Colonic mucosa (tissue), 4 donors: ENCODE data around the gene USB1. TPM values are rescaled to one million over a fixed set of nuclear protein-coding genes. Genes with fewer than 3 reads are reported as not detected.

Source experiments
- DNase-seq: peaks from one replicate; pipeline ENCODE4 v3.0.0-alpha.2; 2020
- H3K27ac ChIP-seq: fragments of 200-600 bp; one replicate; pipeline ENCODE4 v1.8.0; 2021
- H3K27me3 ChIP-seq: fragments of 200-600 bp; one replicate; pipeline ENCODE4 v1.8.0; 2021
- H3K36me3 ChIP-seq: fragments of 200-600 bp; one replicate; pipeline ENCODE4 v1.8.0; 2021
- H3K4me1 ChIP-seq: fragments of 200-600 bp; one replicate; pipeline ENCODE4 v1.8.0; 2021; ENCODE audit warnings: mild to moderate bottlenecking
- H3K4me3 ChIP-seq: fragments of 200-600 bp; one replicate; pipeline ENCODE4 v1.8.0; 2021
- H3K9ac ChIP-seq, 2 donors: one replicate each; pipeline ENCODE4 v1.7.0; 2013; ENCODE audit warnings: control low read depth in 2 of 2, low read depth in 2 of 2, low read length in 2 of 2
- H3K9me3 ChIP-seq: fragments of 200-600 bp; one replicate; pipeline ENCODE4 v1.8.0; 2021
- intact Hi-C: fragments of 100-400 bp; cut with DNase I; formaldehyde crosslinking; loops from one replicate; pipeline ENCODE4 v1.14.1; 2022
- total RNA-seq, 2 donors: library from RNA; stranded (reverse); fragmentation: NEBNext Ultra II Directional in 1 of 2; extraction: Animal tissue kit (Norgen Biotek cat#: 25700) in 1 of 2; gene quantifications; one replicate each; pipeline ENCODE4 v1.2.1, GENCODE V29; 2021
- TF ChIP-seq, protein P1 (sequence below): fragments of 200-600 bp; IDR thresholded peaks from one replicate; pipeline ENCODE4 v1.8.0; 2022; ENCODE audit warnings: antibody characterized with exemption, mild to moderate bottlenecking
- donor health status: healthy.
- donor health status: DM: no; HTN: no; CAD: no.
- donor health status: DM: no; HTN: no; CAD: no.

USB1 gene
- total RNA-seq, 2 donors from 2014 or later, result 34.2 to 49.8 TPM

DNA sequence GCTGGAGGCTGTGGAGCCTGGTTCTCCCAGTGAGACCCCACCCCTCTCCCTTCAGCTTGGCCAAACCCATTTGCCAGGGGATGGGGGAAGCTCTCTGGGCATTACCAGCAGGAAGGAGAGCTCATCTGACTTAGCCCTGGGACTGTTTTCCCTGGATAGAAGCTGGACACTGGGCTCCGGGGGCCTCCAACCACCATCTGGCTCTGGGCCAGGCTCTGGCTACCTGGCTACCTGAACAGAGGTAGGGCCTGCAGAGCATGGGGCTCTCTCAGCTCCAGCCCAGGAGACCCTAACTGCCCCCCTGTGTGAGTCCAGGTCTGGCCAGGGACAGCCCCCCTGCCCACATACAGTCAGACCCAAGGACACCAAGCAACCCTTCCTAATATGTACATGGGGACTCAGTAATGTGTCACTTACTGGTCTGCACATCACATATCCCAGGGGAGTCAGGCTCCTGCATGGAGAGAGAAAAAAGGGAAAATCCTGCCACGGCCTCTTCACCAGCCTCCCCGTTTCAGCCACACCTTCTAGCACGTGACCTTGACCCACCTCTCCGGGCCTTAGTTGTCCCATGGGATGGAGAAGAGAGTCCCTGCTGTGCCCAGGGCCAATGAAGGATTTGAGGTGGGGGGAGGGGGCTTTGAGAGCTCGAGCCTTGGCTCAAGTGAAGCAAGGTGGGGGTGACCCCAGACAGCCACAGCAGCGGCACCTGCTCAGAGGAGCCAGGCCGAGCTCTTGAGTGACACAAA, 44.1 kb upstream of the USB1 start:
- Histone ChIP-seq H3K9ac (no peak overlapping the region), H3K27ac (no peak overlapping the region), H3K4me1 (no peaks in the 10 kb centered on the region), H3K9me3 (no peaks in the 10 kb centered on the region), H3K27me3 (no peaks in the 10 kb centered on the region), H3K36me3 (no peaks in the 10 kb centered on the region), H3K4me3 (no peak overlapping the region)
- TF ChIP-seq, protein P1, sequence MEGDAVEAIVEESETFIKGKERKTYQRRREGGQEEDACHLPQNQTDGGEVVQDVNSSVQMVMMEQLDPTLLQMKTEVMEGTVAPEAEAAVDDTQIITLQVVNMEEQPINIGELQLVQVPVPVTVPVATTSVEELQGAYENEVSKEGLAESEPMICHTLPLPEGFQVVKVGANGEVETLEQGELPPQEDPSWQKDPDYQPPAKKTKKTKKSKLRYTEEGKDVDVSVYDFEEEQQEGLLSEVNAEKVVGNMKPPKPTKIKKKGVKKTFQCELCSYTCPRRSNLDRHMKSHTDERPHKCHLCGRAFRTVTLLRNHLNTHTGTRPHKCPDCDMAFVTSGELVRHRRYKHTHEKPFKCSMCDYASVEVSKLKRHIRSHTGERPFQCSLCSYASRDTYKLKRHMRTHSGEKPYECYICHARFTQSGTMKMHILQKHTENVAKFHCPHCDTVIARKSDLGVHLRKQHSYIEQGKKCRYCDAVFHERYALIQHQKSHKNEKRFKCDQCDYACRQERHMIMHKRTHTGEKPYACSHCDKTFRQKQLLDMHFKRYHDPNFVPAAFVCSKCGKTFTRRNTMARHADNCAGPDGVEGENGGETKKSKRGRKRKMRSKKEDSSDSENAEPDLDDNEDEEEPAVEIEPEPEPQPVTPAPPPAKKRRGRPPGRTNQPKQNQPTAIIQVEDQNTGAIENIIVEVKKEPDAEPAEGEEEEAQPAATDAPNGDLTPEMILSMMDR, result no peak
- intact Hi-C loops, result no loop called here
- no peak for DNase-seq

DNA sequence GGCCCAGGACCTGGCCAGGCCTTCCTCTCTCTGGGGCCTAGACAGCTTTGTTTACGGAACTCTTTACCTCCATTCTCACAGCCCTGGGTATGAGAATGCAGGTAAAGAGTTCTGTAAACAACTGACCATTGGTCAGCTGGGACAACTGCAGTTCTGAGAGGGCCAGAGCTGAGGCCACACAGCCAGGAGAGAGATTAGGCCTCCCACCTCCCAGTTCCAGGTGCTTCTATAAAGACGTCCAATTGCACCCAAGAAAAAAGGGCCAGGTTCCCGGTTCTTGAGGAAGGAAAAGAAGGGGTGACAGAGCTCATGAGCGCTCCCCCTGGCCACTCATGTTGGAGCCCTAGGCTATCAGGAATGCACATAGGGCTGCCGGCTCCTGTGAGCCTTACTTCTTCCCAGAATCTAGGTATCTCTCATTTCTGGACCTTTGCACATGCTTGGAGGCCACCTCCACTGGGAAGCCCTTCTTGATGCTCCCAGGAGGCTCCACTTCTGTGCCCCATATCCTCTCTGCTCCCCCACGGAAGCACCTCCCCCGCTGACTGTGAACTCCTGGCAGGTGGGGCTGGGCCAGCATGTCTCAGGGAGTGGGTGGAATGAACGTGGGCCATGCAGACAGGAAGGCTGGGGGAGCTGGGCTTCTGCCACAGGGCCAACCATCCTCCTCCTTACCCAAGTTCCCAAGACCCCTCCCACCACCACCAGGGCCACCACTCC, 43.4 kb upstream of the USB1 start:
- Histone ChIP-seq H3K4me1 (no peaks in the 10 kb centered on the region), H3K27me3 (no peaks in the 10 kb centered on the region), H3K36me3 (no peaks in the 10 kb centered on the region), H3K27ac (no peak overlapping the region), H3K9ac (no peak overlapping the region), H3K9me3 (no peaks in the 10 kb centered on the region), H3K4me3 (no peak overlapping the region)
- TF ChIP-seq, protein P1, result no peak
- no peak for DNase-seq
- intact Hi-C loops, result no loop called here

DNA sequence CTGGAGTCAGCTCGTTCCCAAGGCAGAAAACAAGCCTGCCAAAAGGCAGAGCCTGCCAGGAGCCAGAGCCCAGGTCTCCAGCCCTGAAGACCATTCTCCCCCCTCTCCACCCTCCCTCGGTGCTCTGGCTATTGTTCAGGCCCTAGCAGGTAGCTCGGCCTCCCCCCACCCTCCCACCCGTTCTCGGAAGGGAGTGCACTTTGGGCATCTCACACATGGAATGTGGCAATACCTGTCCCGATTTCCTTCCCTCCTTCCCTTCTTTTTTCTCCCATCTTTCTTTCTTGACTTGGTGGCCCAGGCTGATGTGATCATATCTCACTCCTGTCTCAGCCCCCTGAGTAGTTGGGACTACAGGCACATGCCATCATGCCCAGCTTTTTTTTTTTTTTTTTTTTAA, 42.7 kb upstream of the USB1 start:
- Histone ChIP-seq H3K9me3 (no peaks in the 10 kb centered on the region), H3K4me3 (no peak overlapping the region), H3K9ac (no peak overlapping the region), H3K36me3 (no peaks in the 10 kb centered on the region), H3K4me1 (no peaks in the 10 kb centered on the region), H3K27me3 (no peaks in the 10 kb centered on the region), H3K27ac (no peak overlapping the region)
- intact Hi-C loops, result no loop called here
- TF ChIP-seq, protein P1, result no peak
- DNase-seq, result no peak

DNA sequence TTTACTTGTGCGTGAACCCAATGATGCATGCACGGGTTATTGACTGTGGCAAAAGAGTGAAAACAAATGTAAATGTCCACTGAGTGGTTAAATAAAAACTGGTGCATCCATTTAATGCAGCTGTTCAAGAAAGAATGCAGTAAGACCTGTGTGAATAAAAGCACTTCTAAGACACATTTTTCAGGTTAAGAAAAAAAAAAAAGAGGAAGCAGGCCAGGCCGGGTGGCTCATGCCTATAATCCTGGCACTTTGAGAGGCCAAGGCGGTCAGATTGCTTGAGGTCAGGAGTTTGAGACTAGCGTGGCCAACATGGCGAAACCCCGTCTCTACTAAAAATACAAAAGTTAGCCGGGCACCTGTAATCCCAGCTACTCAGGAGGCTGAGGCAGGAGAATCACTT, 42.1 kb upstream of the USB1 start:
- Histone ChIP-seq H3K27ac (no peak overlapping the region), H3K4me3 (no peak overlapping the region), H3K36me3 (no peaks in the 10 kb centered on the region), H3K4me1 (no peaks in the 10 kb centered on the region), H3K9ac (no peak overlapping the region), H3K9me3 (no peaks in the 10 kb centered on the region), H3K27me3 (no peaks in the 10 kb centered on the region)
- no peak for DNase-seq
- intact Hi-C loops, result no loop called here
- TF ChIP-seq, protein P1, result no peak

DNA sequence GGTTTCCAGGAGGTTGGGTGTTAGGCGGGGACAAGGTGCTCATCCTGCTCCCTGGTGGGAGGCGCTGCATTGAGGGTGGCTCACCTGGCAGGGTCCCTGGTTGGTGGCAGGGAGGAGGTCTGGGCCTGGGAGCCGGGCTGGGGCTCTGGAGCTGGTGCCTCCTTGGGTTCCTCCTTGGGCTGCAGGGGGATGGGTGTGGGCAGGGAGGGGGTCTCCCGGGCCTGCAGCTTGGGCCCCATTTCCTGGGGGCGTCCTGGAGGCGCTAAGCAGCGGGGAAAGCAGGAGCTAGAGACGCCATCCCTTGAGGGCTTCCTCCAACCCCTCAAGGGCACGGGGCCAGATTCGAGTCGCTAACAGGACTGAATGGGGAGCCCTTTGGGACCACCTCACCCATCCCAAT, 41.4 kb upstream of the USB1 start:
- Histone ChIP-seq H3K27me3 (no peaks in the 10 kb centered on the region), H3K27ac (no peak overlapping the region), H3K36me3 (no peaks in the 10 kb centered on the region), H3K4me3 (no peak overlapping the region), H3K9ac (no peak overlapping the region), H3K9me3 (no peaks in the 10 kb centered on the region), H3K4me1 (no peaks in the 10 kb centered on the region)
- intact Hi-C loops, result no loop called here
- DNase-seq, result no peak
- TF ChIP-seq, protein P1, result no peak
